ENCODE data around the gene SLCO3A1.

Gene SLCO3A1

GRCh38 chr15:92076541-92076940, 223.0 kb downstream of the SLCO3A1 start:
- DNase-seq = no peak

GRCh38 chr15:92077353-92078085, 224.0 kb downstream of the SLCO3A1 start:
- DNase-seq = no peak

GRCh38 chr15:92078270-92078669, 224.8 kb downstream of the SLCO3A1 start:
- DNase-seq = no peak

GRCh38 chr15:92079047-92079446, 225.5 kb downstream of the SLCO3A1 start:
- DNase-seq = no peak

GRCh38 chr15:92079647-92080255, 226.2 kb downstream of the SLCO3A1 start:
- DNase-seq = no peak

GRCh38 chr15:92082006-92082843, 228.7 kb downstream of the SLCO3A1 start:
- DNase-seq = no peak

- DNase-seq = no peak
These were observed 229.7 kb downstream of the SLCO3A1 start for GRCh38 chr15:92083190-92083589.

- DNase-seq = no peak
These were observed 233.7 kb downstream of the SLCO3A1 start for GRCh38 chr15:92087211-92087610.

GRCh38 chr15:92091155-92091734, 237.7 kb downstream of the SLCO3A1 start:
- DNase-seq = no peak

- no peak for DNase-seq
These were observed 239.0 kb downstream of the SLCO3A1 start for GRCh38 chr15:92092289-92093105.

- no peak for DNase-seq
These were observed 242.2 kb downstream of the SLCO3A1 start for GRCh38 chr15:92095693-92096092.

- no peak for DNase-seq
These were observed 244.1 kb downstream of the SLCO3A1 start for GRCh38 chr15:92097474-92098178.

- no peak for DNase-seq
These were observed 245.4 kb downstream of the SLCO3A1 start for GRCh38 chr15:92098869-92099268.

GRCh38 chr15:92100301-92100700, 246.8 kb downstream of the SLCO3A1 start:
- DNase-seq = no peak

- DNase-seq = no peak
These were observed 247.2 kb downstream of the SLCO3A1 start for GRCh38 chr15:92100751-92101150.

GRCh38 chr15:92101708-92102394, 248.3 kb downstream of the SLCO3A1 start:
- no peak for DNase-seq

GRCh38 chr15:92102395-92102755, 248.9 kb downstream of the SLCO3A1 start:
- DNase-seq = no peak

- DNase-seq = no peak
These were observed 250.6 kb downstream of the SLCO3A1 start for GRCh38 chr15:92104072-92104471.

GRCh38 chr15:92105611-92106010, 252.1 kb downstream of the SLCO3A1 start:
- no peak for DNase-seq

GRCh38 chr15:92107510-92107909, 254.0 kb downstream of the SLCO3A1 start:
- DNase-seq = no peak

GRCh38 chr15:92109191-92109873, 255.8 kb downstream of the SLCO3A1 start:
- DNase-seq = no peak

All from cortex of kidney (tissue), 1 donor.